Measurements from ENCODE around the gene MYZAP. TPM values are rescaled to one million over a fixed set of nuclear protein-coding genes. Genes with fewer than 3 reads are reported as not detected.

The MYZAP gene
- total RNA-seq, 1 donor from 2014 or later, result not detected

- Histone ChIP-seq H3F3A (ENCODE audit: low read depth) (no peaks in the 10 kb centered on the region), H3K4me3 (no peak overlapping the region), H3K27ac (no peak overlapping the region), H3K27me3 (no peaks in the 10 kb centered on the region), H3K36me3 (no peaks in the 10 kb centered on the region), H3K9me3 (ENCODE audit: low read depth) (no peaks in the 10 kb centered on the region), H3K9ac (no peak overlapping the region), H2AFZ (replicated peaks) (peak overlapping the region; percentile 61), H3K4me2 (no peak overlapping the region), H3K4me1 (no peaks in the 10 kb centered on the region), H3K79me2 (ENCODE audit: low read depth) (no peaks in the 10 kb centered on the region), H4K20me1 (ENCODE audit: low read depth) (no peaks in the 10 kb centered on the region)
- no peak overlapping the region for H3K4me3 Mint-ChIP-seq
- TF ChIP-seq CTCF (IDR thresholded peaks at IDR 0.05), result peak; percentile 44
- TF ChIP-seq EZH2 (IDR thresholded peaks at IDR 0.05), result no peak
- TF ChIP-seq EZH2phosphoT487 (IDR thresholded peaks at IDR 0.05), result no peak
- no peaks in the 10 kb centered on the region for H3K4me1 Mint-ChIP-seq
- no peak overlapping the region for H3K27ac Mint-ChIP-seq
- no peaks in the 10 kb centered on the region for H3K9me3 Mint-ChIP-seq
- no peaks in the 10 kb centered on the region for H3K36me3 Mint-ChIP-seq
- H3K27me3 Mint-ChIP-seq (ENCODE audit: insufficient read depth, low read depth), result no peaks in the 10 kb centered on the region
- peak; percentile 40 for DNase-seq (ENCODE audit: low spot score)
Observed at GRCh38 chr15:57667171-57667849, 75.6 kb downstream of the MYZAP start.

DNA sequence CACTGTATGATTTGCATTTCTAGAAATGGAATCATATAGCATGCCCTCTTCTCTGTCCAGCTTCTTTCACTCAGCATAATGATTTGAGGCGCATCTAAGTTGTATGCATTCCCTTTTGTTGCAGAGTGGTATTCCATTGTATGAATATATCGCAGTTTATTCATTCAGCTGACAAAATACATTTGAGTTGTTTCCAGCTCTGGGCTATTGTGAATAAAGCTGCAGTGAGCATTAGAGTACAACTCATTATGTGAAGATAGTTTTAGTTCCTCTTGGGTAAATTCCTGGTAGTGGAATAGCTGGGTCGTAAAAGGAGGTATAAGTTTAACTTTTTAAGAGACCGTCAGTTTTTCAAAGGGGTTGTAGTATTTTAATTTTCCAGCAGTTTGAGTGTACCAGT is 76.3 kb downstream of the MYZAP start:
- TF ChIP-seq CTCF (IDR thresholded peaks at IDR 0.05) (no peak), EZH2 (IDR thresholded peaks at IDR 0.05) (no peak), EZH2phosphoT487 (IDR thresholded peaks at IDR 0.05) (no peak)
- Histone ChIP-seq H3K27me3 (no peaks in the 10 kb centered on the region), H3K4me1 (no peaks in the 10 kb centered on the region), H2AFZ (replicated peaks) (no peak overlapping the region), H3K9ac (no peak overlapping the region), H3K4me3 (no peak overlapping the region), H3K36me3 (no peaks in the 10 kb centered on the region), H3K79me2 (ENCODE audit: low read depth) (no peaks in the 10 kb centered on the region), H3K9me3 (ENCODE audit: low read depth) (no peaks in the 10 kb centered on the region), H3K4me2 (no peak overlapping the region), H3K27ac (no peak overlapping the region), H3F3A (ENCODE audit: low read depth) (no peaks in the 10 kb centered on the region), H4K20me1 (ENCODE audit: low read depth) (no peaks in the 10 kb centered on the region)
- no peak for DNase-seq (ENCODE audit: low spot score)
- H3K4me1 Mint-ChIP-seq, result peaks cover 3% of the 10 kb centered on the region
- no peak overlapping the region for H3K27ac Mint-ChIP-seq
- H3K4me3 Mint-ChIP-seq, result no peak overlapping the region
- no peaks in the 10 kb centered on the region for H3K27me3 Mint-ChIP-seq (ENCODE audit: insufficient read depth, low read depth)
- no peaks in the 10 kb centered on the region for H3K36me3 Mint-ChIP-seq
- H3K9me3 Mint-ChIP-seq, result no peaks in the 10 kb centered on the region

DNA sequence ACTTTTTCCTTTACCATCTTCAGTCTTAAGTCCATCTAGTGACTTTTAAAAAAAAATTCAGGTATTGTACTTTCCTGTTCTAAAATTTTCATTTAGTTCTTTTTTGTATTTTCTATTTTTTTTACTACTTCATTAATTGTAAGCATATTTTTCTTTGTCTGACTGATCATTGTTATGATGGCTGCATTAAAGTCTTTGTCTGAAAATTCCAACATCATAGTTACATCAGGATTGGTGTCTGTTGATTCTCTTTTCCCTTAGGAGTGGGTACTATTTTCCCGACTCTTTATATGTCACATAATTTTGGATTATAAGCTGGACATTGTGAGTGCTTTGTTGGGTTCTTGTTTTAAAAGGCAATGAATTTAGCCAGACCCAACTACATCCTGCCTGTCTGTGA is 79.9 kb downstream of the MYZAP start:
- DNase-seq (ENCODE audit: low spot score), result no peak
- Histone ChIP-seq H3K4me3 (no peak overlapping the region), H3K36me3 (no peaks in the 10 kb centered on the region), H3K27ac (no peak overlapping the region), H3F3A (ENCODE audit: low read depth) (no peaks in the 10 kb centered on the region), H3K9ac (no peak overlapping the region), H3K27me3 (no peaks in the 10 kb centered on the region), H4K20me1 (ENCODE audit: low read depth) (no peaks in the 10 kb centered on the region), H3K4me2 (no peak overlapping the region), H2AFZ (replicated peaks) (no peak overlapping the region), H3K4me1 (no peaks in the 10 kb centered on the region), H3K9me3 (ENCODE audit: low read depth) (no peaks in the 10 kb centered on the region), H3K79me2 (ENCODE audit: low read depth) (no peaks in the 10 kb centered on the region)
- peaks cover 4% of the 10 kb centered on the region for H3K4me1 Mint-ChIP-seq
- no peaks in the 10 kb centered on the region for H3K9me3 Mint-ChIP-seq
- peaks cover 2% of the 10 kb centered on the region for H3K27me3 Mint-ChIP-seq (ENCODE audit: insufficient read depth, low read depth)
- H3K4me3 Mint-ChIP-seq, result no peak overlapping the region
- no peak for TF ChIP-seq CTCF (IDR thresholded peaks at IDR 0.05)
- no peak for TF ChIP-seq EZH2 (IDR thresholded peaks at IDR 0.05)
- no peak for TF ChIP-seq EZH2phosphoT487 (IDR thresholded peaks at IDR 0.05)
- no peak overlapping the region for H3K27ac Mint-ChIP-seq
- H3K36me3 Mint-ChIP-seq, result no peaks in the 10 kb centered on the region

All from neural progenitor cell (in vitro differentiated cells).